ENCODE results near the gene IL21R. TPM values are rescaled to one million over a fixed set of nuclear protein-coding genes. Genes with fewer than 3 reads are reported as not detected.
A peak's percentile ranks its signal among the peaks of the same experiment; 100 is the strongest.

IL21R gene
- total and polyA plus RNA-seq, 9 of the 15 experiments (the other 6 are each of a cell fraction or from before 2014, with no cell fraction given) = 0.04 to 0.34 (median 0.18) TPM; not detected in 1

GRCh38 chr16:27428026-27428785, 26.2 kb downstream of the IL21R start (continued):
- no peak for TF ChIP-seq CEBPB (tag; IDR thresholded peaks at IDR 0.05)
- no peak for TF ChIP-seq SMARCE1 (IDR thresholded peaks at IDR 0.05)
- no peak for TF ChIP-seq ZNF431 (CRISPR knock-in tag; IDR thresholded peaks at IDR 0.05)
- peak; percentile 71 for TF ChIP-seq ZFP36 (IDR thresholded peaks at IDR 0.05; ENCODE audit: low read depth, low read length, partially characterized antibody)
- no peak for TF ChIP-seq FOXK1 (CRISPR knock-in tag; IDR thresholded peaks at IDR 0.05; ENCODE audit: borderline replicate concordance)
- no peak for TF ChIP-seq HCFC1 (IDR thresholded peaks at IDR 0.05; ENCODE audit: low read depth, low read length)
- no peak for TF ChIP-seq HOMEZ (CRISPR knock-in tag; IDR thresholded peaks at IDR 0.05)
- no peak for TF ChIP-seq ZNF655 (CRISPR knock-in tag; IDR thresholded peaks at IDR 0.05)
- peak; percentile 28; the same call in 1 of the 2 replicates for TF ChIP-seq SPI1 (IDR thresholded peaks at IDR 0.05; ENCODE audit: borderline replicate concordance, low read depth, low read length)
